ENCODE data around the gene FBRSL1.

Gene FBRSL1

DNA sequence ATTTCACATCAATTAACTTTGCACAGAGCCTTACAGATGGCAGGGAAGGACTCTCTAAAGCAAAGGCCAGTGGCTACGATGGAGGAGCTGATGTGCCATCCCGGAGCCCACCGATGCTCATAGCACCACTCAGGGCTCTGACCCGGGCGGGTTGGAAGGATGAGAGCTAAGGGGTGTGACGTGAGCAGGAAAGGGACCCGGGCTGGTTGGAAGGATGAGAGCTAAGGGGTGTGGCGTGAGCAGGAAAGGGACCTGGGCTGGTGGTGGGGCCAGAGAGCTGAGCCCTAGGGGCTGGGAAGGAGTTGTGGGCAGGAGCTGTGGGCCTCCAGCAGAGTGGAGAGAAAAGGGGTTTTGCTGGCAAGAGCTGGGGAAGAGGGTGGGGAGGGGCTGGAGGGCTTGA, 3.8 kb upstream of the FBRSL1 start:
- DNase-seq: no peak

DNA sequence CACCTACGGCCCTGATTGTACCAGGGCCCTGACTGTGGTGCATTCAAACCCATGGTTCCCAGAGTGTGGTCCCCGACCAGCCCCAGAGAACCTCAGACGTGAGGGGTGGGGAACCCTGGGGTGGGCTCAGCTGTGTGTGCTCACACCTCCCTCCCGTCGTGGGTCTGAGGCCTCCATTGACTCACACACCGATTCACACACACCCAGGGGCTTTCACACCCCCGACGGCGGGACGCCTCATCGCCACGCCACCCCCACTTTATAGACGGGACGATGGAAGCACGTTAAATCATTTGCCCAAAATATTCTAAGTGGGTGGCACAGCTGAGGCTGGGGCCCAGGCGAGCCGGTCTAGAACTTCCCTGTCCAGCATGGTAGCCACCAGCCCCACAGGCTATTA, 3.4 kb upstream of the FBRSL1 start:
- no peak for DNase-seq

DNA sequence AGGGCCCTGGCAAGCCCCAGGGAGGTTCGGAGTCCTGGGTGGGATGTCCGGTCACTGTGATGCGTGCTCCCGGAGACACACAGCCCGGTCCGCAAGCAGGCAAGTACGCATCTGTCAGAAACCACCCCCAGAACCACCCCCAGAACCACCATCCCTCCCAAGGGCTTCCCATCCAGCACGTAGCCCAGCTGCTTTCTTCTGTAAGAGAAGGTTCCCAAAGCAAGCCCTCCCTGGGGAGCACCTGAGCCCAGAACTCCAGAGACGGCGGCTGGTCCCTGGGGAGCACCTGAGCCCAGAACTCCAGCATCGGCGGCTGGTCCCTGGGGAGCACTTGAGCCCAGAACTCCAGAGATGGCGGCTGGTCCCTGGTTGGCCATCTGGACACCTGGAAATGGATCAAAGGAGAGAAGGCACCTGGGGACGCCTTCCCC, 2.6 kb upstream of the FBRSL1 start:
- DNase-seq: peak; percentile 13

DNA sequence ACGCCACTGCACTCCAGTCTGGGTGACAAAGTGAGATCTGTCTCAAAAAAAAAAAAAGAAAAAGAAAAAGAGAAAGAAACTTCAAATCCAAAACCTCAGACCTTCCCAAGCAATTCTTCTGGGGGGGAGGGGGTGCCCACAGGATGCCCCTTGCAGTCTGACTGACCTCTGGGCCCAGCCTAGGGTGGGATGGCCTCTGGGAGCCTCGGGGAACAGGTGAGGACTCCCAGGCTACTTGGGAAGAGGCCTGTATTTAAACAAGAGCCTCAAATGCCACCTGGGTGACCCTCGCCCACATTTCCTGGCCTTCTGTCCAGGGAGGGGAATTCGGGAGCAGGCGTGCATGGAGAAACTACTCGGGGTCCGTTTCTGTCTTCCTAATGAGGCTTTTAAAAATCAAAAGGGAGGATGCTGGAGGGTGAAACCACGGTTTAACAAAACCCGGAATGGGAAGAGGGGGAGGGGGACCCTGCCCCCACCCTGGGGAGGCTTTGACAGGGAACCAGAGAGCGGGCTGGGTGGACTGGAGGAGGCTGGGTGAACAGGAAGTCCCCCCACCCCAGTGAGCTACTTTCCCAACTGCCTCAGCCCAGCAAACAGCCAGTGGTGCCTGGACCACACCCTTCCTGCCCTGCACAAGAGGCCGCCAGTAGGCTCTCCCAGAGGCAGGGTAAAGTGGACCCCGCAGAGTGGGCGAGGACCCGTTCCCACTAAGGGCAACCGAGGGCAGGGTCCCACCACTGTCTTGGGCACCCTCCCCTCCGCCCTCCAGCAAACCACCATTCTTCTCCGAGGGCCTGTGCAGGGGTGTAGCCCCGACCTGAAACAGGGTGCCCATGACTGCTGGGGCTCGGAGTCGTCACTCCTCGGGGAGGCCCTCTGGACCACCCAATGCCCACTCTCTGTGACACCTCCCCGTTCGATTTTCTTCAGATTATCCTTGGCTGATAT, 1.5 kb upstream of the FBRSL1 start:
- no peak for DNase-seq

DNA sequence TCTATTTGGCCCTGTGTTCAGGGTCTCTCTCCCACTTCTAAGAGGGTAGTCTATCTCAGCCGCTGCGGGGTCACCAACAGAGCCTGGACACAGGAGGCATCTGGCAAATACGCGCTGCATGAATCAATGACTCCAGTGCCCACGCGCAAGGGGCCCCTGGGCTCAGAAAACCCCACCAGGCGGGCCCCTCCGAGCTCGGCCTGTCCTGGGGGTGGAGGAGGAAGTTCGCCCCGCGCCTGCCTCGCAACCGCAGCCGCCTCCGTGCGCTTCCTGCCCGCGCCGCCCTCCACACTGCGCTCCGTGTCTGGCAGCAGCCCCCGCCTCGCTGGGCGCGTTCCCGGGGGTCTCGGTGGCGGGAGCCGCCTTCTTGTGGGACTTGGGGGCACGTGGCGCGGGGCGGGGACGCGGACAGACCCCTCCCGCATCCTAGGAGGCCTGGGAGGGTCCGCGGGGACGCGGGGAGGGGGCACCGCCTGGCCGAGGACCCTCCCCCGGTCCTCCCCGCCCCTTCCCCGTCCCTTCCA, 811 bp upstream of the FBRSL1 start:
- no peak for DNase-seq

DNA sequence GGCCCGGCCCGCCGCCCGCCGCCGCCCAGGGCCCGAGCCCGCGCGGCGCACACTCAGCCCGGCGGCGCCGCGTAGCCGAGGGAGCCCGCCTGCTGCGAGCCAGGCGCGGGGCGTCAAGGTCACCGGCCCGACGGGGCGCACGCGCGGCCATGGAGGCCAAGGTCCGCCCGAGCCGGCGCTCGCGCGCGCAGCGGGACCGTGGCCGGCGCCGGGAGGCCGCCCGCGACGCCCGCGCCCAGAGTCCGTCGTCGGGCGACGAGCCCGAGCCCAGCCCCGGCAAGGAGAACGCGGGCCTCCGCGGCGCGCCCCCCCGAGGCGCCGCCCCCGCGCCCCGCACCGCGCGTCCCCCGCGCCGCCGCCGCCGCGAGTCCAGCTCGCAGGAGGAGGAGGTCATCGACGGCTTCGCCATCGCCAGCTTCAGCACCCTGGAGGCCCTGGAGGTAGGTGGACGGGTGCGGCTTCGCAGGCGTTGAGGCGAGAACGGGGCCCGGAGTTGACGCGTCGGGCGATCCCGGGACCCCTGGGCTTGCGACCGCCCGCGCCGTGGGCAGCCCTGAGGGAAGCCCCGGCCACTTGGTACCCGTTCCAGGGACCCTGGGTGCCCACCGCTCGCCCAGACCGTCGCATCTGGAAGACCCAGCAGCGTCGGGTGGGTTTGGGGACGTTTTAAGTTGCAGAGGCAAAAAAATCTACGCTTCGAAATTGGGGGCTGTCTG, 629 bp downstream of the FBRSL1 start:
- DNase-seq: no peak

DNA sequence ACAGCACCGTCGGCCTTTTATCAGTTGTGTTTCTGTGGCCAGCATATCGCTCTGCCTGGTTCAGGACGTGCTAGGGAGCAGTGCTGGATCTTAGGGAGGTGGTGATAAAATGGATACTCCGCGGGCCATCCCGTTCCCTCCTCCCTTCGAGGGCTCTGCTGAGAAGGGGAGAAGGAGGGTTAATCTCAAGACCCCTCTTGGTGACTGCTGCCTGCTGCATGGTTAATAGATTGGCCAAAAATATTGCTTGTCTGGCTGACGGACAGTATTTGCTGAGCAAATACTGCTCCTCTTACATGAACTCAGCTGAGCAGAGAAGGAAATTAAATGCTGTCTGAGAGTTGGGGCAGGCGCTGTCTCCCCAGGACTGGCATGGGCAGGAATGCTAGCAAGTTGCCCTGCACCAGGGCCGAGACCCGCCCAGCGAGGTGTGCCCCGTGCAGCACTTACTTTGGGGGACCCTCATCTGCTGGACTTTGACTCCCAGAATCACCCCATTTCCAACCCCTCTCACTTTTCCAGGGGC, 1.2 kb downstream of the FBRSL1 start:
- DNase-seq: no peak

DNA sequence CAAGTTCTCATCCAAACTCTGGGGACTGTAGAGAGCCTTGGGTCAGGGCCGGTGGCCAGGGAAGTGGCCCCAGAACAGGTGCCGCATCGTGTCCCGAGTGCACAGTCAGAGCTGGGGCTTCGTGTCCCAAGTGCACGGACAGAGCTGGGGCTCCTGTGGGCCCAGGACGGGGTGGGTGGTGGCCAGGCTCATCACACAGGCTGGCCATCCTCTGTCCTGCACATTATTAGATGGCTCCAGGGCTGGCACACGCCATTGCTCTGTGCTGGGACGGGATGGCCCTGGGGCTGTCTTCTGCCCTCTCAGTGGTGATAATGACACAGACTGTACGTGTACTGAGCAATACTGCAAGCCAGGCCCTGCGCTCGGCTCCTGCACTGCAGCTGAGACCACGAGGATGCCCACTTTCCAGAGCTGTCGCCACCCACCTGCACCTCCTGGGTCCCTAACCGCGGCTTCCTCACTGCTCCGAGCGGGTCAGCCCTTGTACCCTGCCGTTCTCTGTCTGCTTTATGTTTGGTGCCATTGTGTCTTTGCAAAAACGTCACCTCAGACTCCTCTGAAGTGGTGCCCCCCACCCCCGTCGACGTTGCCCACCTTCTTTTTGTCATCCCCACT, 1.9 kb downstream of the FBRSL1 start:
- no peak for DNase-seq

DNA sequence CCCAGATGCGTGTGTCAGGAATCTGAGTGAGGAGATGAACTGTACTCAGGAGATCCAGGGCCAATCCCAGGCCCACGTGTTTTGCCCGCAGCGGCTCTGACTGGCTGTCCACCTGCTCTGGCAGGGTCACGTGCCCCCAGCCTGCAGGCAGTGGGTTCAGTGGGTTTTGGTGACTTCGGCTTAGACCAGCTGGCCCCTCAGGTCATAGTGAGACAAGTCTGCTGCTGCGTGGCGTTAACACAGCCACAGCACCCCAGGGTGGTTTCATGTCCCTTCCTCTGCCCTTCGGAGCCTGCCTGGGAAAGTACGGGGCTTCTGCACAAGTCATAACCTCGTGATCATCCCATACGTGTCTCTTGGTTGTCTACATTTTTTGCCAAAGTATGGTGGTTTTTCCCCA, 2.6 kb downstream of the FBRSL1 start:
- no peak for DNase-seq

DNA sequence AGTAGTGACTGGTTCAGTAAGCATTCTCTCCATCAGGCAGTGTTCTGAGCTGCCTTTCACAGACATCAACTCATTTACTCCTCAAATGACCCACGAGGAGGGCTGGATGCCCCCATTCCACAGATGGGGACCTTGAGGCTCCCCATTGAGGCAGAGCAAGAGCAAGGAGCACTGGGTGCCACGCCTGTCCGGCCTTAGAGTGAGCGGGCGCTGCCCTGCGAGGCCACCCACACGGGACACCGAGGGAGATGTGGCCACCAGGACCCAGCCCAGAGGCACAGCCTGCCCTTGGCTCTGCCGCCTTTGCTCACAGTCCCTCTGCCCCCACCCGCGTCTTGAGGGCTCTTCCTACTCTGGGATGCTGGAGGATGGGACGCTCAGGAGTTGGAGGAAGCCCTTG, 3.0 kb downstream of the FBRSL1 start:
- DNase-seq: no peak

DNA sequence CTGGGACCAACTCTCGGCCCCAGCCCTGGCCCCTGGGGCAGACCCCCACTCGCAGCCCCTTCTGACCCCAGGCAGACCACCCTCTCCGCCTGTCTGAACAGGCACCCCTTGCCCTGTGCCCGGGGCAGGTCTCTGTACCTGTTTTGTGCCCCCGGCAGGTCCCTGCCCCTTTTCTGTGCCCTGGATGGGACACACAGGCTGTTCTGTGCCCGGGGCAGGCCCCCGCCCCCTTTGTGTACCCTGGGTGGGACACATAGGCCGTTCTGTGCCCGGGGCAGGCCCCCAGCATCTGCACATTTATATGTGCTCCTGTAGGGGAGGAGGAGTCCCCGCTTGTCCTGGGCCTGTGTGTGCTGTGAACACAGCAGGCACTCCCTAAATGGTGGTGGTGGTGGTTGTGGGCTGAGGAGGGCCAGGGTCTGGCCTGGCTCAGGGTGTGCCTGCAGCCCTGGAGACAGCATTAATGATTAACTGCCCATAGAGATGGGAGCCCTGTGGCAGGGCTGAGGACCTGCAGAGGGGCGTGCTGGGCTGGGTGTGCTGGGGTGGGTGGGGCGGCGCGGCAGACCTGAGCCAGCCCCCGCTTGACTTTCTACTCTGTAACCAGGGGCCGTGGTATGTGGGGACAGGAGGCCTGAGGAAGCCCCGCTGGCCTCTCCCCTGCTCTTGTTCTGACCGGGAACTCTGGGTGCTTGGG, 3.7 kb downstream of the FBRSL1 start:
- no peak for DNase-seq

DNA sequence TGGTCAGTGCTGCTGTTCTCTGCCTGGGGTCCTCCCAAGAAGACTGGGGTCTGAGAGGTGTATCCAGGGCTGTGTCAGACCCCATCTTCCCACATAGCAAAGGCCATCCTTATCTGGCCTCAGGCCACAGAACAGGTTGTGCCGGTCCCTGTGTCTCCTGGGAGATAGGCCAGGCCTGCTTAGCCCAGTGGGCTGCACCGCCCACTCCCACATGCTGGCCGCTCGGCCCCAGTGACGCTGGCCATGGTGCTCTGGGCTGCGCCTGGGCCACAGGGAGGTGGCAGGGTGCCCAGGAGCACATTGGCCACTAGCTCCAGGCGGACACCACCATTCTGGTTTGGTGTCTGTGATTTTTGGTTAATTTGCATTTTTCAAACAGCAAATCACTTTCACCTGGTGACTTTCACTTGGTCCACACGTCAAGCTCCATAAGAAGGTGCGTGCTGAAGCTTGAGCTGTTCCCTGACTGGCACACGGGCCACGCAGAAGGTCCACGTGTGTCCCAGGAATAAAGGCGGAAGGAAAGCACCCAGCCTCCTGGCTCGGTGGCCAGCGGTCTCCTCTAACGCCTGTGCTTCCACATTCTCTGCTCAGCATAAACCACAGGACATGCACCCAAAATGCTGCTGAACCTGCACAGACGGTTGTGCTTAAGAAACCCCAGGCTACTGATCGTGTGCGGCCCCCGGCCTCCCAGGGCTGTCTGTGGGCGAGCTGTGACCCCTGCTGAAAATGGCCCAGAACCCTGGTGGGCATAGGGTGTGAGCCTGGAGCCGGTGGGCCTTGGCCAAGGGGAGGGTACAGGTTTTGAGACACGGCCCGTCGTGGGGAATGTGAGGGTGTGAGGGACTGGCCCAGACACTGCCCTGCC, 4.6 kb downstream of the FBRSL1 start:
- DNase-seq: no peak

DNA sequence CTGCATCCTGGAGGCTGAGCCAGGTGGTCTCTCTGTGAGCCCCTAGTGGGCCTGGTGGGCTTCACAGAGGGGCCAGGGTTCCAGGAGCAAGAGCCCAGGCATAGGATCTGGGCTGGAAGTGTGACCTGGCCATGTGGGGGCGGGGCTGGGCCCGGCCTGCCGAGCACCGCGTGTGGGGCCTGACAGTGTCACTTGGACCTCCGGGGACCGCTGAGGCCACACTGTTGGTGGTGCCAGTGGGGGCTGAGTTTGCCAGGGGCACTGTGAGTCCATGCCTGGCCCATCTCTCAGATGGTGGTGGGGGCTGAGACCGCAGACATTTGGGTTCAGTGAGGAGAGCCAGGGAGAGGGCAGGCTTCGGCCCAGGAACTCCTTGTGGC, 5.2 kb downstream of the FBRSL1 start:
- DNase-seq: no peak

DNA sequence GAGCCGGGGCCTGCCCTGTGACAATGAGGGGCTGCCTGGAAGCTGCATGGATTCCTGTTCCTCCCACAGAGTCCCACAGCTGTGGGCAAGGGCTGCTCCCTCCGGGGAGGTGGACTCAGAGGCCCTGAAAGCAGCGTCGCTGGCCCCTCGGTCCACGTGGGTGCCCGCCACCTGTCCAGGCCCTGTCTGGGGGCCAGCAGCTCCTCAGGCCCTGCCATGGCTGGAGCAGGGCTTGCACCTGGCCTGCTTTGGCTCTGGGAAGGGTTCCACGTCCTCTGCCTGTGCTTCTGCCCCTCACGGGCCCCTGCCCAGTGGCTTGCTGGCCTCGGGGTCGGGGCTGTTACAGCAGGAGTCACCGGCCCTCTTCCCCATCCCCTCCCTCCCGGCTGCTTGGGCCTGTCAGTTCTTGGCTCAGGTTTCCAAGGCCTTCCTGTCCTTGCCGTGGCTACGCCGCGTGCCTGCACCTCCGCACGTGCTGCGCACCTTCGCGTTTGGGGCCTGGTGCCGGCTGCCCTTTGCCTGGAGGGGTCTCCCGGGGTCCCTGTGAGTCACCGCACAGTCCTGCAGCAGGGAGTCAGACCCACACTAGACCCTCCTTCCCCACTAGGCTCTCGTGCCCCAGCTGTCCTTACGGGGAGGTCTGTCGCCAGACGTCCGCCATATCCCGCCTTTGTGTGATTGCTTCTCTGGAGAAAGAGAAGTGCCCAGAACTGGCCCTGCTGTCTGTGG, 5.8 kb downstream of the FBRSL1 start:
- DNase-seq: no peak

DNA sequence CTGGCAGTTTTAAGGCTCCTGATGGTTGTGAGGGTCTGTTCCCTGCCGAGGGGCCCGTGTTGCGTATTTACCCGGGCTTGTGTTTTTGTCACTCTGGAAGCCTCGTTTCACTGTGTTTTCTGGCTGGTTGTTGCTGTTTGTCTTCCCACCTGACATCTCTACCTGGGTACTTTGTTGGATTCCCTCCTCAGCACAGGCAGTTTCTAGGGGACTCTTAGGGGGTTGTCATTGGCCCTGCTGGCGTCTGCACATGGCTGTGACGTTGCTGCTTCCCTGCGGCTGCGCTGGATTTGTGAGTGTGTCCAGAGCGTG, 6.4 kb downstream of the FBRSL1 start:
- DNase-seq: no peak

DNA sequence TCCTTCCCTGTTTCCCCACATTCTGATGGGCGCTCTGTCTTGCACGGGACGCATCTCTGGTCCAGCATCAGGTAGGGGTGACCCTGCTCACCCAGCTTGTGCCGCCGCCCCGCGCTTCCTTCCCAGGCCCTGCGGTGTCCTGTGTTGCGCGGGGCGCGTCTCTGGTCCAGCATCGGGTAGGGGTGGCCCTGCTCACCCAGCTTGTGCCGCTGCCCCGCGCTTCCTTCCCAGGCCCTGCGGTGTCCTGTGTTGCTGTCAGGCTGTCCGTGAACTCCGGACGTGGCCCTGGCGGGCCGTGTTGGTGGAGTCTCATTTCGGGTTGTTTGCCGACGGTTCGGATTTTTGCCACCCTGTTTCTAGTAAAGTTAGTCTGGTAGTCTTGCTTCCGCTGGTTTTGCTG, 6.8 kb downstream of the FBRSL1 start:
- no peak for DNase-seq

DNA sequence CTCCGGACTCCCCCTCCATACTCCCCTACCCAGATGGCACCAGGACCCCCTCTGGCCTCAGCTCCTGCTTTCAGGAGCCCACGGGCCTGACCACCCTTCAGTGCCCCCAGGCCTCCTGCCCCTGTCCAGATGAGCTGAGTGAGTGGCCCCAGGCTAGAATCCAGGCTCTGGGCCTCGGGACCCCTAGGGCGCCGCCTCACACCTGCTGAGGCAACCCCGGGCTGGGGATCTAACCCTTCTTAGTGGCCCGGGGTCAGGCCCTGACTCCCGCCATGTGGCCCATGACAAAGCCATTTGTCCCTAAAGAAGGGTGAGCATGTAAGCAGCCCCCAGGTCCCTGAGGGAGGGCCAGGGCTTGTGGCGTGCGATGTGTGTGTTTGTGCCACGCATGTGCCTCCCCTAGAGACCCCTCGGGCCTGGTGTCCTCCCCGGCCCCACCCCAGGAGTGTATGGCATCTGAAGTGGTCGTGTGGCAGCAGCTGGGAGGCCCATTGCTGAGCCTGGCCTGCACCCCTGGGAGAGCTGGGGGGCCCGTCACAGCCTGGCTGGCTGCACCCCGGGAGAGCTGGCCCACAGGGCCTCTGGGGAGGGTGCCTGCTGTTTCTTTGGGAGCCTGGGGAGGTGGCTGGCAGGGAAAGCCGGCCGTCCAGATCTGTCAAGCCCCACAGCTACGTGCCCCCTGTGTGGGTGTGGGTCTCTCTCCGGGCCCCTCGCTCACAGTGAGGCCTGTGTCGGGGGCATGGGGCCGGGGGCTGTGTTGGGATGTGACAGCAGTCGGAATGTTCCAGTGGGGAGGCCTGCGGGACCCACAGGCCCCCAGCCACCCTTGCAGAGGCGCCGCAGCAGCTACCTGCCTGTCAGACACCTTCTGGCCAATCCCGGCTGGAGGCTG, 7.8 kb downstream of the FBRSL1 start:
- DNase-seq: no peak

DNA sequence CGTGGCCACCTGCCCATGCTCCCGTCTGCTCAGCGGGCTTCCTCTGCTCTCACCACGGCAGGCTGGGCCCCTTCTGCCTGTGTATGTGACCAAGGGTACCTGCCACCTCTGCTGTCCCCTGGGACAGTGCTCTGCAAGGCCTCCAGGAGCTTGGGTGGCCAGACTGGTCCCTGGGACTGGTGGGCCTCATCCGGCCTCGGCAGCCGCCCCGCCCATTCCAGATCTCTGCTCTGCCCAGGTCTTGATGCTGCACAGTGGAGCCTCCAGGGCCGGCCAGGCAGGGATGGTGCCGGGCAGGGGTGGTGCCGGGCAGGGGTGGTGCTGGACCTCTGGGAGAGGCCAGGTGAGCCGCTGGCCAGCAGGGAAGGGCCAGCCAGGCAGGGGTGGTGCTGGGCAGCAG, 9.0 kb downstream of the FBRSL1 start:
- DNase-seq: no peak

DNA sequence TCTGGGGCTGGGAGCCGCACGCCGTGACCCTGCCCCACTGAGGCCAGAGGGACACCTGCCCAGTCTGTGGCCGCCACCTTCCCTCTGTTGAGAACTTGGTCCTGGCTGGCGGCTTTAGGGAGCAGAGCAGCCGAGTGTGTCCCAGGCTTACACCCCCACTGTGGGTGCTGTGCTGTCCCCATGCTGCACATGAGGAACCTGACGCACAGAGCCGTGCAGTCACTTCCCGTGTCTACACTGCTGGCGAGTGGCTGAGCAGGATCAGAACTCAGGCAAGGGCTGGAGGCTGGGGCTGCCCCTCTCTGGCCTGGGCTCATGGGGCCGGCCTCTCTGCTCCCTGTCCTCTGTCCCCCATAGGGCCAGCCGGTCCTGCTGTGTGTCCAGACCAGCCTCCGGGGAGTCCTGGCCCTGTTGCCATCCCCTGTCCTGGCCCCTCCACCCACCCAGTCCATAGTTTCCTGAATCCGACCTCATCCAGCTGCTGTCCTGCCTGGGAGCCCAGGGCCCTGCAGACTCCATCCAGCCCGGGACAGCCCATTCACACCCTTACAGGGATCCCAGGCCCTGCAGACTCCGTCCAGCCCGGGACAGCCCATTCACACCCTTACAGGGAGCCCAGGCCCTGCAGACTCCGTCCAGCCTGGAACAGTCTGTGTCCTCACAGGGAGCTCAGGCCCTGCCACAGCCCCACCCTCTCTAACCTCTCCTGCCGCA, 10.3 kb downstream of the FBRSL1 start:
- DNase-seq: no peak

DNA sequence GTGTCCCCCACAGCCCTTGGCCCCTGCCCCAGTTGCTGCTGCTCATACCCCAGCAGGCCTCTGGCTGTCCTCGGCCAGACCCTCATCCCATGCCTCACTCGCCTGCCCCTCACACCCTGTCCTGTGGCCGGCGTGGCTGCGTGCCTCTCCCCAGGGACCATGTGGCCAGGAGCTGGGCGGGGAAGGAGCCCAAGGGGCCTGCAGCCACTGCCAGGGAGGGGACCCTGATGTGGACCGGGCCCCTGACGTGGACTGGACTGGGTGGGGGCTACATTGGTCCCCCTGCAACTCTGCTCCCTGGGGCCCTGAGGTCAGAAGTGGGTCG, 10.9 kb downstream of the FBRSL1 start:
- no peak for DNase-seq

Data from NCI-H1092 treated with DMSO at 0.1 percent for 48 hours (cell line).